A673 (cell line): Measurements from ENCODE around the gene NOM1. TPM values are rescaled to one million over a fixed set of nuclear protein-coding genes. Genes with fewer than 3 reads are reported as not detected.
"Not testable (repeated sequence)": the region's sequence is repeated elsewhere in the genome, so short reads cannot be mapped to it uniquely, and the experiment has no call there.

Experiments used
- BruUV-seq: library from RNA; stranded (reverse); fragments of 400-500 nt; replicated peaks from 2 replicates; lab custom pipeline; 2021; lab: Mats Ljungman, UMichigan
- CTCF ChIA-PET: fragments of 300-600 bp; sonication (Branson Sonifier 250); formaldehyde crosslinking; loops from one replicate; lab custom pipeline; 2022; ENCODE audit warnings: antibody characterized with exemption; lab: Charles Lee
- POLR2A ChIA-PET: fragments of 300-600 bp; sonication (Branson Sonifier 250); formaldehyde crosslinking; loops from one replicate; lab custom pipeline; 2022; ENCODE audit warnings: antibody characterized with exemption; ENCODE audit not compliant: low non-redundant PET; lab: Charles Lee
- DNase-seq: peaks from one replicate; pipeline ENCODE4 v3.0.0-alpha.2; 2015; ENCODE audit warnings: low spot score
- H3K27ac ChIP-seq: fragments of 200-600 bp; sonication (generic); 2 replicates; pipeline ENCODE4 v1.5.1; 2016; ENCODE audit warnings: mixed run types, low read depth, mild to moderate bottlenecking, mixed read lengths, antibody characterized with exemption, low read length; ENCODE audit not compliant: poor library complexity, severe bottlenecking
- H3K27me3 ChIP-seq: fragments of 200-600 bp; sonication (generic); replicated peaks from 2 replicates; pipeline ENCODE4 v1.6.1; 2017; ENCODE audit warnings: mixed run types, low read depth, mild to moderate bottlenecking, mixed read lengths, antibody characterized with exemption, low read length; ENCODE audit not compliant: insufficient read depth, poor library complexity
- H3K36me3 ChIP-seq: fragments of 200-600 bp; sonication (generic); 2 replicates; pipeline ENCODE4 v1.6.1; 2016; ENCODE audit warnings: mixed run types, mild to moderate bottlenecking, mixed read lengths, antibody characterized with exemption, low read length; ENCODE audit not compliant: insufficient read depth, poor library complexity, severe bottlenecking
- H3K4me1 ChIP-seq: fragments of 200-600 bp; sonication (generic); 2 replicates; pipeline ENCODE4 v1.6.1; 2017; ENCODE audit warnings: mixed run types, mild to moderate bottlenecking, mixed read lengths, antibody characterized with exemption, low read length; ENCODE audit not compliant: insufficient read depth, poor library complexity, severe bottlenecking
- H3K4me3 ChIP-seq: fragments of 200-600 bp; sonication (generic); 2 replicates; pipeline ENCODE4 v1.5.1; 2016; ENCODE audit warnings: low read depth, mixed run types, mild to moderate bottlenecking, mixed read lengths, low read length; ENCODE audit not compliant: poor library complexity, severe bottlenecking
- H3K9me3 ChIP-seq: fragments of 200-600 bp; sonication (generic); 2 replicates; pipeline ENCODE4 v1.6.1; 2016; ENCODE audit warnings: mixed run types, low read depth, mild to moderate bottlenecking, mixed read lengths, antibody characterized with exemption, low read length; ENCODE audit not compliant: poor library complexity, severe bottlenecking
- EZH2 ChIP-seq: fragments of 200-600 bp; sonication (generic); IDR thresholded peaks from 2 replicates; pipeline ENCODE4 v1.6.1; 2017; ENCODE audit warnings: borderline replicate concordance, low read depth, mild to moderate bottlenecking, mixed read lengths, antibody characterized with exemption, low read length; ENCODE audit not compliant: poor library complexity, severe bottlenecking
- intact Hi-C: fragments of 100-400 bp; cut with micrococcal nuclease; formaldehyde crosslinking; loops from one replicate; pipeline ENCODE4 v1.10.0; 2022; ENCODE audit not compliant: unreplicated experiment
- total RNA-seq: library from RNA; stranded (reverse); gene quantifications from 2 replicates; pipeline ENCODE4 v1.2.3, GENCODE V29; 2021
- TF ChIP-seq, protein P1 (sequence below): fragments of 300-800, 200-600 bp; sonication (generic); conservative IDR thresholded peaks from 2 replicates; pipeline ENCODE4 v1.5.1; 2017; ENCODE audit warnings: low read depth, mild to moderate bottlenecking, antibody characterized with exemption, low read length, moderate library complexity, mixed read lengths

The NOM1 gene
- total RNA-seq, 1 experiment from 2014 or later = 34.1 TPM

DNA sequence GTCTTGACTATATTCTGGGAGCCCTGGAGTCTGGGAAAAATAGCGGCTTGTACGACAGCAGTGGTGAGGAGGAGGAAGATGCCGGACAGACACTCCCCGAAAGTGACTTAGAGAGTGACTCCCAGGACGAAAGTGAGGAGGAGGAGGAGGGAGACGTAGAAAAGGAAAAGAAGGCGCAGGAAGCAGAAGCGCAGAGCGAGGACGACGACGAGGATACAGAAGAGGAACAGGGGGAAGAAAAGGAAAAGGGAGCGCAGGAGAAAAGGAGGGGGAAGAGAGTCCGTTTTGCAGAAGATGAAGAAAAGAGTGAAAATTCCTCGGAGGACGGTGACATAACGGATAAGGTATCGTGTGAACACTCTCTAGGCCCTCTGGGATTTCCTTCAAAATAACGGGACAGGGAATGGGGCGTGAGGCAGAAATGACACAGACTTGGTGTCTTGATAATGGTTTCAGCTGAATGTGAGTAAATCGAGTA is 908 bp downstream of the NOM1 start:
- peak; percentile 12 for DNase-seq
- Histone ChIP-seq H3K9me3 (no peaks in the 10 kb centered on the region), H3K4me3 (peak overlapping the region; percentile 99), H3K4me1 (peaks cover 7% of the 10 kb centered on the region), H3K27ac (peak overlapping the region; percentile 90), H3K27me3 (no peaks in the 10 kb centered on the region), H3K36me3 (peaks cover 36% of the 10 kb centered on the region)
- TF ChIP-seq, protein P1, sequence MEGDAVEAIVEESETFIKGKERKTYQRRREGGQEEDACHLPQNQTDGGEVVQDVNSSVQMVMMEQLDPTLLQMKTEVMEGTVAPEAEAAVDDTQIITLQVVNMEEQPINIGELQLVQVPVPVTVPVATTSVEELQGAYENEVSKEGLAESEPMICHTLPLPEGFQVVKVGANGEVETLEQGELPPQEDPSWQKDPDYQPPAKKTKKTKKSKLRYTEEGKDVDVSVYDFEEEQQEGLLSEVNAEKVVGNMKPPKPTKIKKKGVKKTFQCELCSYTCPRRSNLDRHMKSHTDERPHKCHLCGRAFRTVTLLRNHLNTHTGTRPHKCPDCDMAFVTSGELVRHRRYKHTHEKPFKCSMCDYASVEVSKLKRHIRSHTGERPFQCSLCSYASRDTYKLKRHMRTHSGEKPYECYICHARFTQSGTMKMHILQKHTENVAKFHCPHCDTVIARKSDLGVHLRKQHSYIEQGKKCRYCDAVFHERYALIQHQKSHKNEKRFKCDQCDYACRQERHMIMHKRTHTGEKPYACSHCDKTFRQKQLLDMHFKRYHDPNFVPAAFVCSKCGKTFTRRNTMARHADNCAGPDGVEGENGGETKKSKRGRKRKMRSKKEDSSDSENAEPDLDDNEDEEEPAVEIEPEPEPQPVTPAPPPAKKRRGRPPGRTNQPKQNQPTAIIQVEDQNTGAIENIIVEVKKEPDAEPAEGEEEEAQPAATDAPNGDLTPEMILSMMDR = no peak
- no peak for TF ChIP-seq EZH2
- CTCF ChIA-PET = interaction anchor here (0.6 kb wide), 2 partner anchors 97 to 274 kb away, joined by 5 to 8 read pairs; no protein-coding TSS in a partner anchor
- POLR2A ChIA-PET = no interaction called here
- intact Hi-C loops = no loop called here
- BruUV-seq = no TSS peak

DNA sequence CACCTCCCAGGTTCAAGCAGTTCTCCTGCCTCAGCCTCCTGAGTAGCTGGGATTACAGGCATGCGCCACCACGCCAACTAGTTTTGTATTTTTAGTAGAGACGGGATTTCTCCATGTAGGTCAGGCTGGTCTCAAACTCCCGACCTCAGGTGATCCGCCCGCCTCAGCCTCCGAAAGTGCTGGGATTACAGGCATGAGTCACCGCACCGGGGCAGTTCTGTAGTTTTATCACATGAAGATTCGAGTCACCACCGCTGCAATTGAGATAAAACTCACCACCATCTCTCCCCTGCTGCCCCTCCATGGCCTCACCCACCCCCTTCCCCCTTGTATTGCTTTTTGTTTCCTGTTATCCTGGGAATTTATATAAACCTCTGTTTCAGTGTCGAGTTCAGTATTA is 3.7 kb downstream of the NOM1 start:
- H3K27ac ChIP-seq, POLR2A ChIA-PET, BruUV-seq, intact Hi-C loops, DNase-seq, H3K4me1 ChIP-seq, H3K27me3 ChIP-seq, H3K4me3 ChIP-seq, CTCF ChIA-PET, H3K9me3 ChIP-seq: not testable (repeated sequence)
- H3K36me3 ChIP-seq = peaks cover 57% of the 10 kb centered on the region

DNA sequence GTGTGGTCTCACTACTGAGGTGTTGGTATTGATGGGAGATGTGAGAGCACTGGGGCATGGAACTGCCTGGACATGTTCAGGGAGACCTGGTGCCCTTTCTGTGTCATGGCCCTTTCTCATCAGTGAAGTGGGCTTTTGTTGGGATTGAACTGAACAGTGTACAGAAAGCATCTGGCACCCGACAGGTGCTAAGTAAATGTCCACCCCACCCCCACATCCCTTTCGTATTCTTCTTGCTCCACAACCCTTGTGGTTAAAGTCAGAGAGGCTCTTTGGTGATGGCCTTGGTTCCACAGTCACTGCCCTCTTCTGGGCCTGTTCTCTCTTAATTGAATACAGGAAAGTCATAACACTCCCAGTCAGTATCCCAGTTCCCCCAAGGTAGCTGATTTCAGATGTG is 5.4 kb downstream of the NOM1 start:
- no TSS peak for BruUV-seq
- no peak overlapping the region for H3K4me3 ChIP-seq
- intact Hi-C loops = no loop called here
- H3K9me3 ChIP-seq = no peaks in the 10 kb centered on the region
- H3K36me3 ChIP-seq = peaks cover 68% of the 10 kb centered on the region
- CTCF ChIA-PET = no interaction called here
- H3K27me3 ChIP-seq = no peaks in the 10 kb centered on the region
- H3K27ac ChIP-seq = no peak overlapping the region
- no peak for DNase-seq
- TF ChIP-seq, protein P1 = no peak
- TF ChIP-seq EZH2 = no peak
- POLR2A ChIA-PET = no interaction called here
- peaks cover 7% of the 10 kb centered on the region for H3K4me1 ChIP-seq

DNA sequence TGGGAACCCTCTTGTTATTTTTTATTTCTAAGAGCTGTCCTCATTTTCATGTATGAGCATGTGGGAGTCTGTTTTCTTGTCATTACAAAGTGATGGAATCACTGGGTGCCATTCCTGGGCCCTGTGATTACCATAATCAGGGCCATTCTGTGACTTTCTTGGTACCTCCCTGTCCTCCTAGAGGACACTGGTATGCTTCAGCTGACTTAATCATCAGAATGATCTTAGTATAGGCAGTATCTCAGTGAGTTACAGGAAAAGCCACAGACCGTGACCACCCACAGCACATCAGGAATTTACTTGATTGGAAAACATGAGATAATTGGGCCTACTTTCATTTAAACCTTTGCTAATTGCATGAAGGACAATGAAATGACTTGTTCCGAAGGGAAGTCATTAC is 7.2 kb downstream of the NOM1 start:
- BruUV-seq = no TSS peak
- peaks cover 82% of the 10 kb centered on the region for H3K36me3 ChIP-seq
- ChIA-PET CTCF (no interaction called here), POLR2A (no interaction called here)
- intact Hi-C loops = no loop called here
- no peak overlapping the region for H3K4me3 ChIP-seq
- DNase-seq = no peak
- no peaks in the 10 kb centered on the region for H3K27me3 ChIP-seq
- no peak for TF ChIP-seq EZH2
- TF ChIP-seq, protein P1 = no peak
- H3K4me1 ChIP-seq = peaks cover 6% of the 10 kb centered on the region
- H3K27ac ChIP-seq = no peak overlapping the region
- no peaks in the 10 kb centered on the region for H3K9me3 ChIP-seq
